BJ (cell line): ENCODE results near the gene SLC43A2. TPM values are rescaled to one million over a fixed set of nuclear protein-coding genes. Genes with fewer than 3 reads are reported as not detected.
A peak's percentile ranks its signal among the peaks of the same experiment; 100 is the strongest.

Experiments used
- CTCF ChIA-PET: fragments of 350-600 bp; formaldehyde crosslinking; extraction: SDS; loops from one replicate; lab custom pipeline; 2021; ENCODE audit warnings: antibody characterized with exemption, inconsistent platforms; lab: Yijun Ruan, JAX
- POLR2A ChIA-PET: fragments of 300-600 bp; sonication (Branson Sonifier 250); formaldehyde crosslinking; extraction: SDS; loops from one replicate; lab custom pipeline; 2021; ENCODE audit warnings: antibody characterized with exemption; lab: Charles Lee
- DNase-seq: peaks from one replicate; pipeline ENCODE4 v3.0.0-alpha.2; 2011; ENCODE audit warnings: low read depth
- H3K27me3 ChIP-seq: 2 replicates; pipeline ENCODE4 v1.6.0; 2011; ENCODE audit warnings: low read length; ENCODE audit not compliant: control insufficient read depth, insufficient read depth
- H3K36me3 ChIP-seq: 2 replicates; pipeline ENCODE4 v1.5.1; 2011; ENCODE audit warnings: low read length; ENCODE audit not compliant: control insufficient read depth, insufficient read depth
- H3K4me3 ChIP-seq: 2 replicates; pipeline ENCODE4 v1.5.1; 2011; ENCODE audit warnings: low read depth, mild to moderate bottlenecking, control low read depth, low read length
- CTCF ChIP-seq: IDR thresholded peaks from 2 replicates; pipeline ENCODE4 v1.5.1; 2011; ENCODE audit warnings: low read depth, mild to moderate bottlenecking, control low read depth, inconsistent platforms, low read length, moderate library complexity; ENCODE audit not compliant: insufficient read depth
- polyA plus RNA-seq: library from polyadenylated mRNA; depleted of rRNA; stranded (reverse); fragments of >200 nt; gene quantifications from 2 replicates; pipeline ENCODE4 v1.2.3, GENCODE V29; 2011

The SLC43A2 gene
- polyA plus RNA-seq, 1 experiment: 8.9 TPM

DNA sequence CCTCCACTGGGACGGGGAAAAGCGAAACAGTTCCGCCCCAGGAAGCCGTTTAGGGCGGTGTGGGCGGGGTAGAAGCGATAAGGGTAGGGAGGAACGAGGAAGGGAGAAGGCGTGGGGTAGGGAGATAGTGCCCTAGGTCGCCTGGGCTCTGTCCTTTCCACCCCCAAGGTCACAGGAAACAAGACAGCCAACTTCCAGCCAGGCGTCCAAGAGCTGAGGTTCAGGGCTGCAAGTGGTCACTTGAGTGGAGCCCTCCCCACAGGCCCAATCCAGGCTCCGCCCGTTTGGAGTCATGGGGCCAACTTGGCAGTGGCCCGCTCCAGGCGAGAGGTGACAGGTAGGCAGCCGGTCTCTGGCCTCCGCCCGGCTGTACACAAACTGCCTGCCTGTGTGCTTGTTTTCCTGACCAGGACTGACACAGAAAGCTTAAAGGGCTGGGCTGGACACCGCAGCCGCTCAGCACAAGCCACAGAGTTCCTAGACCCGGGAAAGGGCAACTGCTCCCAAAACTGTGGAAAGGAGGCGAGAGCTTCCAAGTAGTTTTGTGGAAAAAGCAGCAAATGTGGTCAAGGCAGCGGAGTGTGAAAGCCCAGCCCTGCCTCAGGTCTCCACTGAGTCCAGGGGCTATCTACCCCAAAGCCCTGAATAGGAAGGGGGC is 21.3 kb upstream of the SLC43A2 start, which contains the start of gene RILP:
Gene RILP, minus strand, starts transcription at position 23 of the 658 bp plus-strand sequence. CDS start 62 bp downstream, outside the sequence.
- H3K27me3 ChIP-seq: no peaks in the 10 kb centered on the region
- ChIA-PET CTCF (interaction anchor here (0.9 to 3.2 kb wide), 15 partner anchors 10 to 391 kb away, joined by 3 to 36 read pairs (median 7); partner anchors contain the start of gene PITPNA), POLR2A (interaction anchor here (0.6 to 0.8 kb wide), 2 partner anchors 34 to 163 kb away, joined by 4 to 14 read pairs; no protein-coding TSS in a partner anchor)
- H3K36me3 ChIP-seq: peaks cover 36% of the 10 kb centered on the region
- peak within 1 kb of the TSS; percentile 63 for H3K4me3 ChIP-seq
- no peak for DNase-seq
- TF ChIP-seq CTCF: no peak

DNA sequence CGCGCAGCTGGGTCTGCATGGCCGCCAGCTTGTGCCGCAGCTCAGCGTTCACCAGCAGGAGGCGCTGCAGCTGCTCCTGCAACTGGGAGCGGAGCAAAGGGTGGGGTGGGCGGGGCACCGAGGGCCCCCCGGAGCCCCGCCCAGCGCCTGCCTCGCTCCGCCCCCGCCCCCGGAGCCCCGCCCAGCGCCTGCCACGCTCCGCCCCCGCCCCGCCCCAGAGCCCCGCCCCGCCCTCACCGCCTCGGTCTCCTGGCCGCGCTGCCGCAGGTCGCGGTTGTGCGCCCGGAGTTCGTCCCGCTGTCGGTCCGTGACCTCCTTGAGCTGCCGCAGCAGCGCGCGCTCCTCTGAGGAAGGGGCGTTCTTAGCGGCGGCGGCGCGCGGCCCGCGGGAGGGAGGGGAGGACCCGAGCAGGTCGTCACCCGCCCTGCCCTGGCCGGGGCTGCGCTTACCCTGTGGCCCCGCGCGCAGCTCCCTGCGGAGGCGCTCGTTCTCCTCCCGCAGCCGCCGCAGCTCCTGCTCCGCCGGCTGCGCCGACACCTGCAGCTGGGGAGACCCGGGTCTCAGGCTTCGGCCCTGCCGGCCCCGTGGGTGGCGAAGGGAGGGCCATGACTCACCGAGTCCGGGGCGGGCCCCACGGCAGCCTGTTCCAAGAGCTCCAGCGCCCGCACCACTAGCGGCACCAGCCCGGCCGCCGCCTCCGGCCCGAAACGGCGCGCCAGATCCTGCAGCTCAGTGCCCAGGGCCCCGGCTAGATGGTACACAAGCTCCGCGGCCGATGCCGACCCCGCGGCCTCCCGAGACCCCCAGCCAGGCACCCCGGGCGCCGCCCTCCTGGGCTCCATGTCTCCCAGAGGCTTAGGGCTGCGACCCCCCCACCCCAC is 20.6 kb upstream of the SLC43A2 start:
- DNase-seq: peak; percentile 67
- CTCF ChIA-PET: interaction anchor here (0.5 to 3.2 kb wide), 26 partner anchors 11 to 467 kb away, joined by 3 to 36 read pairs (median 4); partner anchors contain the start of genes PITPNA and SLC43A2
- H3K27me3 ChIP-seq: no peaks in the 10 kb centered on the region
- peak; percentile 84 for TF ChIP-seq CTCF
- peak overlapping the region; percentile 63 for H3K4me3 ChIP-seq
- POLR2A ChIA-PET: interaction anchor here (0.6 to 0.8 kb wide), 4 partner anchors 35 to 164 kb away, joined by 4 to 14 read pairs (median 6); no protein-coding TSS in a partner anchor
- peaks cover 32% of the 10 kb centered on the region for H3K36me3 ChIP-seq

- no peak for DNase-seq
Observed at GRCh38 chr17:1648173-1648962, 19.7 kb upstream of the SLC43A2 start.

DNA sequence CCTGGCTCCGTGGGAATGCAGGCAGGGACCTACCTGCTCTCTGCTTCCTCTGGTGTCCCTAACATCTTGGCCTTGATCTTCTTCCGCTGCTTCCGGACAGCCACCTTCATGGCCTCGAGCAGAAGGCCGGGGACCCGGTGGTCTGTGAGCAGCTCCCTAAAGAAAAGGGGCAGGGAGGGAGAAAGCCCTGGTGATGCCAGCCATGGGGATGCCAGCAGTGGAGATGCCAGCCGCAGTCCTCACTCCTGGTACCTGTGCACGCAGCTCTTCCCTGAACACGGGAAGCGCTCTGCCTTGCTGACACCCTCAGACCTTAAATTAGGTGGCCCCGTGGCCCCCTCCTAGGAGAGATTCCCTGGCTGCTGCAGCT is 19.2 kb upstream of the SLC43A2 start:
- POLR2A ChIA-PET: no interaction called here
- Histone ChIP-seq H3K27me3 (no peaks in the 10 kb centered on the region), H3K36me3 (peaks cover 20% of the 10 kb centered on the region), H3K4me3 (no peak overlapping the region)
- TF ChIP-seq CTCF: no peak
- no peak for DNase-seq
- CTCF ChIA-PET: interaction anchor here (1.1 to 3.2 kb wide), 14 partner anchors 9 to 370 kb away, joined by 3 to 36 read pairs (median 4); partner anchors contain the start of gene SLC43A2

More at GRCh38 chr17:1648173-1648962, 19.7 kb upstream of the SLC43A2 start:
- peak; percentile 32 for TF ChIP-seq CTCF
- peaks cover 24% of the 10 kb centered on the region for H3K36me3 ChIP-seq
- H3K4me3 ChIP-seq: peak overlapping the region; percentile 54
- ChIA-PET POLR2A (interaction anchor here (0.6 kb wide), 2 partner anchors 58 to 71 kb away, joined by 4 to 9 read pairs; no protein-coding TSS in a partner anchor), CTCF (interaction anchor here (0.6 to 3.2 kb wide), 22 partner anchors 10 to 390 kb away, joined by 3 to 36 read pairs (median 4); partner anchors contain the start of genes PITPNA and SLC43A2)
- no peaks in the 10 kb centered on the region for H3K27me3 ChIP-seq
